ENCODE data around the gene MSH2. TPM values are rescaled to one million over a fixed set of nuclear protein-coding genes. Genes with fewer than 3 reads are reported as not detected.
A peak's percentile ranks its signal among the peaks of the same experiment; 100 is the strongest.

The MSH2 gene
- total and polyA plus RNA-seq, 2 donors from 2014 or later, result 7.2 to 17.0 TPM

DNA sequence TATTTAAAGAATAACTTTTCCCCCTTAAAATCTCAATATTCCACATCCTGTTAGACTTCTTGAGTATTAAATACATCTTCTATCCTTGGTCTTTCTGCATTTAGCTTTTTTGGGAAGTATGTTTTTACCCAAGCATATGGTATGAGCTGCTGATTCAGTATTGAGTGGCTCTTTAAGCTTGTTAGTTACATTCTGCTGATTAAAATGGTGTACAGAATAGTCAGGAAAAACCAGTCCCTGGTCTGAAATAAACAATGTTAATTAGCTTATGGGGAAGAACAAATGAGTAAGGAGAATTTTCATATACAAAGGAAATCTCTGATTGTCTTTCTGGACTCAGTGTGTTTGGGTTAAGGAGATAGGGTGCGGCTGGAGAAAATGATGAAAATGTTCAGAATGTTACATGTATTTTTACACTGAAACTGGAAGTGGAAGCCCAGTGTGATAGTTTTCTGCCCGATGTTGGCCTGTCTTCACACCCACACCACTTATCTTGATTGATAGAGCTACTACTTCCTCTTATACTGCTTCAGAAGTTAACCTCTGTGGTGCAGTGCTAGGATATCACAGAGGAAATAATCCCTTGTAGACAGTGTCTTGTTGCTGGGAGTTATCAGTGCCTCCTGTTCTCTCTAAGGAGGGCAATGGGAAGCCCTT lies 84.0 kb downstream of the MSH2 start:
- DNase-seq (peak in 2 of 5 donors; percentile 19 to 23), FAIRE-seq (no peak)
- Histone ChIP-seq H3K27me3 (ENCODE audit: control insufficient read depth, insufficient read depth, low read length) (no peaks in the 10 kb centered on the region), H3K27ac (ENCODE audit: low read depth in 2 of 2, low read length in 2 of 2) (no peak overlapping the region), H3K4me1 (ENCODE audit: control insufficient read depth in 2 of 3, insufficient read depth in 2 of 3, low read depth in 1 of 3, low read length in 3 of 3) (no peaks in the 10 kb centered on the region), H3K9me3 (ENCODE audit: control insufficient read depth in 2 of 3, insufficient read depth in 1 of 3, low read length in 3 of 3) (no peaks in the 10 kb centered on the region), H3K9ac (ENCODE audit: low read length in 3 of 3) (no peak overlapping the region), H3K4me3 (ENCODE audit: low read length in 3 of 3) (no peak overlapping the region), H3K36me3 (ENCODE audit: control insufficient read depth in 2 of 3, insufficient read depth in 3 of 3, low read length in 3 of 3) (peaks cover 0 to 4% (median 0%) of the 10 kb centered on the region in 3 donors)
- intact Hi-C loops (cut with DNase I), result no loop called here
- TF ChIP-seq, protein P1, sequence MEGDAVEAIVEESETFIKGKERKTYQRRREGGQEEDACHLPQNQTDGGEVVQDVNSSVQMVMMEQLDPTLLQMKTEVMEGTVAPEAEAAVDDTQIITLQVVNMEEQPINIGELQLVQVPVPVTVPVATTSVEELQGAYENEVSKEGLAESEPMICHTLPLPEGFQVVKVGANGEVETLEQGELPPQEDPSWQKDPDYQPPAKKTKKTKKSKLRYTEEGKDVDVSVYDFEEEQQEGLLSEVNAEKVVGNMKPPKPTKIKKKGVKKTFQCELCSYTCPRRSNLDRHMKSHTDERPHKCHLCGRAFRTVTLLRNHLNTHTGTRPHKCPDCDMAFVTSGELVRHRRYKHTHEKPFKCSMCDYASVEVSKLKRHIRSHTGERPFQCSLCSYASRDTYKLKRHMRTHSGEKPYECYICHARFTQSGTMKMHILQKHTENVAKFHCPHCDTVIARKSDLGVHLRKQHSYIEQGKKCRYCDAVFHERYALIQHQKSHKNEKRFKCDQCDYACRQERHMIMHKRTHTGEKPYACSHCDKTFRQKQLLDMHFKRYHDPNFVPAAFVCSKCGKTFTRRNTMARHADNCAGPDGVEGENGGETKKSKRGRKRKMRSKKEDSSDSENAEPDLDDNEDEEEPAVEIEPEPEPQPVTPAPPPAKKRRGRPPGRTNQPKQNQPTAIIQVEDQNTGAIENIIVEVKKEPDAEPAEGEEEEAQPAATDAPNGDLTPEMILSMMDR (IDR thresholded peaks at IDR 0.05; ENCODE audit: borderline replicate concordance, extremely low read depth, insufficient read depth), result no peak

DNA sequence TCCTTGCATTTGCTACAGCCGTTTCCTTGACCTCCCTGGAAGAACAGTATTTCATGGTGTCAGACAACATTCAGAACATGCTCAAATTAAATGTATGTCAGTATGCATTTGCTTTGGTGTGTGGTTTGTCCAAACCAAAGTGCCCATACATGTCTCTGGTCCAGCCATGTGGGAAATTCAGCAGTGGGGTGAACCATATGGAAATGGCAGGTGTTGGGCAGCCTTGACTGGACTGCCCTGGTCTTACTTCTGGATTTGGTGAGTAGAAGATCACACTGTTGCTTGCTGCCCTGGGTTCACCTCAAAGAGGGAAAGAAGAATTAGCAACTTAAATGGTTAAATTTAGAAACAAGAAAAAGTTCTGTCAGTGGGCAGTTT lies 84.5 kb downstream of the MSH2 start:
- Histone ChIP-seq H3K4me3 (ENCODE audit: low read length in 3 of 3) (no peak overlapping the region), H3K36me3 (ENCODE audit: control insufficient read depth in 2 of 3, insufficient read depth in 3 of 3, low read length in 3 of 3) (peaks cover 0 to 4% (median 0%) of the 10 kb centered on the region in 3 donors), H3K27ac (ENCODE audit: low read depth in 2 of 2, low read length in 2 of 2) (no peak overlapping the region), H3K9me3 (ENCODE audit: control insufficient read depth in 2 of 3, insufficient read depth in 1 of 3, low read length in 3 of 3) (no peaks in the 10 kb centered on the region), H3K27me3 (ENCODE audit: control insufficient read depth, insufficient read depth, low read length) (no peaks in the 10 kb centered on the region), H3K4me1 (ENCODE audit: control insufficient read depth in 2 of 3, insufficient read depth in 2 of 3, low read depth in 1 of 3, low read length in 3 of 3) (no peaks in the 10 kb centered on the region), H3K9ac (ENCODE audit: low read length in 3 of 3) (no peak overlapping the region)
- DNase-seq, result no peak
- intact Hi-C loops (cut with DNase I), result no loop called here
- TF ChIP-seq, protein P1 (IDR thresholded peaks at IDR 0.05; ENCODE audit: borderline replicate concordance, extremely low read depth, insufficient read depth), result no peak
- FAIRE-seq, result no peak

DNA sequence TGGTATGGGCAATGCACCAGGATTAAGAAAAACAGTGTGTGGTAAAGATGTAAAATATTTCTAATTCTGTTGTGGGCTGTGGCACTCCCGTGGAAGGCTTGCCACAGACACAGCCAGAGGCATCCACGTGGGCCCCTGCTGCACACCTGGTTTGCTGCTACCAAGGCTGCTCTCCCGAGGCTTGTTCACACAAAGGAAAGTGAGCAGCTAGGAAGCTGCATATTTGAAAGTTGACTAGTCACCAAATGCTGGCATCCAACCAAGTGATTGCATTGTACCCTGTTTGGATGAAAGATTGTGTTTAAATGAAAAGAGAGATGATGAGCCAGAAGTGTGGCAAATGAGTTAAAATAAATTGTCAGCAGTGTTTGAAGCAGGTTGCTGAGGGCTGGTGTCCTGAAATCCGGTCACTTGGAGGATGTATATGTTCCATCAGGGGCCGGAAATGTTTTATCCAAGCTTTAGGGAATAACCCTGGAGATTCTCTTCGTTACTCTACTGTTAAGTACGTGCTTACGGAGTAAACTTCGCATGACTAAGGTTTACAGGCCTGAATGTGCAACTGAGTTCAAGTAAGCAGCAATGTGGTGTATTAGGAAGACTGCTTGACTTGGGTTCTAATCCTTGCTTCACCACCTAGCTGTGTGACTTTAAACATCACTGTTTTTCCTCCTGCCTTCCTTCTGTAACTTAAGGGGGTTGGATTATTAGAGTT lies 86.1 kb downstream of the MSH2 start:
- no peaks in the 10 kb centered on the region for H3K4me1 ChIP-seq (ENCODE audit: control insufficient read depth in 2 of 3, insufficient read depth in 2 of 3, low read depth in 1 of 3, low read length in 3 of 3)
- no peak overlapping the region for H3K4me3 ChIP-seq (ENCODE audit: low read length in 3 of 3)
- TF ChIP-seq, protein P1 (IDR thresholded peaks at IDR 0.05; ENCODE audit: borderline replicate concordance, extremely low read depth, insufficient read depth), result no peak
- no peak overlapping the region for H3K9ac ChIP-seq (ENCODE audit: low read length in 3 of 3)
- H3K27me3 ChIP-seq (ENCODE audit: control insufficient read depth, insufficient read depth, low read length), result no peaks in the 10 kb centered on the region
- peaks cover 0 to 4% (median 0%) of the 10 kb centered on the region in 3 donors for H3K36me3 ChIP-seq (ENCODE audit: control insufficient read depth in 2 of 3, insufficient read depth in 3 of 3, low read length in 3 of 3)
- H3K9me3 ChIP-seq (ENCODE audit: control insufficient read depth in 2 of 3, insufficient read depth in 1 of 3, low read length in 3 of 3), result peaks cover 0 to 7% (median 0%) of the 10 kb centered on the region in 3 donors
- no peak overlapping the region for H3K27ac ChIP-seq (ENCODE audit: low read depth in 2 of 2, low read length in 2 of 2)
- FAIRE-seq (no peak), DNase-seq (no peak)
- intact Hi-C loops (cut with DNase I), result no loop called here
